ENCODE data around the gene GLB1L3. TPM values are rescaled to one million over a fixed set of nuclear protein-coding genes. Genes with fewer than 3 reads are reported as not detected.
"Not testable (repeated sequence)": the region's sequence is repeated elsewhere in the genome, so short reads cannot be mapped to it uniquely, and the experiment has no call there.

Gene GLB1L3
- total RNA-seq, 2 donors from 2014 or later: 7.8 to 14.5 TPM

DNA sequence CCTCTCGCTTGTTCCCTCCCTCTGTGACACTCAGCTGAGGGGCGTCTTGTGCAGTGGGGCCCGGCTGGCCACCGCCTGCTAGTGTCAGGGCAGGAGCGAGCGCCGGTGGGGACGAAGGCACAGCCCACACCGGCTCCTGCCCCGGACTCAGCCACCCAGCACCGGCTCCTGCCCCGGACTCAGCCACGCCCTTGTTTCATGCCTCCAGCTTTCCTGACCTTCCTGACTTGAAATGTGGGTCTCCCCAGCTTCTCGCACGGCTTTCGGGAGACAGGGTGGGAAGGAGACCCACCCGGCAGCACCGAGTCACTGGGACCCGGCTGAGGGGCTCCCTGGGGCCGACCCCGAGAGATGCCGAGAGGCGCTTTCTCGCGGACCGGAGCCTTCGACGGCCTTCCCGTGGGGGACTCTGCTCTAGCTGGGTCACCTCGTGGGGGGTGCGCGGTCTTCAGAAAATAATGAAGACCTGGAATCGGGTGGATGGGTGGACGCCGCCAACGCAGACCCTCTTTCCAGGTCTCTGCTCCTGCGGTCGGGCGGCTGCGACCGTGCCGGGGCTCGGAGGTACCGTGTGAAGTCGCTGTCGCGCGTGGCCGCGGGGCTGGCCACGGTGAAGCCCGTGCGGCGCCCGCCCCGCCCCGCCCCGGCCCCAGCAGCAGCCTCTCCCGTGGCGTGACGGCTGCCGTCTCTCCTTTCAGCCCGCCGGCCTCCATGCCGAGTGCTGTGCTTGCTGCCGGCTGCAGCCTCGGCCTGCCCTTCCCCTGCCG, 65.8 kb downstream of the GLB1L3 start:
- Histone ChIP-seq H3K4me3 (no peak overlapping the region), H3K9me3 (no peaks in the 10 kb centered on the region), H3K27me3 (replicated peaks; ENCODE audit: insufficient read depth) (no peaks in the 10 kb centered on the region), H3K27ac (no peak overlapping the region), H3K4me1 (replicated peaks) (no peaks in the 10 kb centered on the region), H3K36me3 (no peaks in the 10 kb centered on the region)
- WGBS: 86% methylated on average over 63 of the region's 68 CpGs
- no peak for TF ChIP-seq POLR2AphosphoS5 (IDR thresholded peaks at IDR 0.05)
- no peak for TF ChIP-seq CTCF (IDR thresholded peaks at IDR 0.05)
- TF ChIP-seq POLR2A (IDR thresholded peaks at IDR 0.05): no peak
- intact Hi-C loops (cut with DNase I): no loop called here
- peak; percentile 3 for DNase-seq (ENCODE audit: low spot score)

GRCh38 chr11:134342572-134343340, 66.6 kb downstream of the GLB1L3 start:
- TF ChIP-seq CTCF (IDR thresholded peaks at IDR 0.05) (no peak), POLR2AphosphoS5 (IDR thresholded peaks at IDR 0.05) (no peak), POLR2A (IDR thresholded peaks at IDR 0.05) (no peak)
- DNase-seq (ENCODE audit: low spot score): peak; percentile 2
- Histone ChIP-seq H3K27ac (no peak overlapping the region), H3K4me1 (replicated peaks) (no peaks in the 10 kb centered on the region), H3K27me3 (replicated peaks; ENCODE audit: insufficient read depth) (no peaks in the 10 kb centered on the region), H3K4me3 (no peak overlapping the region), H3K36me3 (no peaks in the 10 kb centered on the region), H3K9me3 (no peaks in the 10 kb centered on the region)
- WGBS: 94% methylated on average over 28 of the region's 30 CpGs
- intact Hi-C loops (cut with DNase I): no loop called here

- WGBS: 89% methylated on average over 15 of the region's 15 CpGs
- H3K36me3 ChIP-seq: no peaks in the 10 kb centered on the region
- no peak for DNase-seq (ENCODE audit: low spot score)
- H3K4me3 ChIP-seq: no peak overlapping the region
- intact Hi-C loops (cut with DNase I): no loop called here
- no peaks in the 10 kb centered on the region for H3K4me1 ChIP-seq (replicated peaks)
- H3K27ac ChIP-seq: no peak overlapping the region
- H3K9me3 ChIP-seq: no peaks in the 10 kb centered on the region
- TF ChIP-seq POLR2AphosphoS5 (IDR thresholded peaks at IDR 0.05) (no peak), CTCF (IDR thresholded peaks at IDR 0.05) (no peak), POLR2A (IDR thresholded peaks at IDR 0.05) (no peak)
- H3K27me3 ChIP-seq (replicated peaks; ENCODE audit: insufficient read depth): no peaks in the 10 kb centered on the region
Observed at GRCh38 chr11:134343646-134344045, 67.5 kb downstream of the GLB1L3 start.

DNA sequence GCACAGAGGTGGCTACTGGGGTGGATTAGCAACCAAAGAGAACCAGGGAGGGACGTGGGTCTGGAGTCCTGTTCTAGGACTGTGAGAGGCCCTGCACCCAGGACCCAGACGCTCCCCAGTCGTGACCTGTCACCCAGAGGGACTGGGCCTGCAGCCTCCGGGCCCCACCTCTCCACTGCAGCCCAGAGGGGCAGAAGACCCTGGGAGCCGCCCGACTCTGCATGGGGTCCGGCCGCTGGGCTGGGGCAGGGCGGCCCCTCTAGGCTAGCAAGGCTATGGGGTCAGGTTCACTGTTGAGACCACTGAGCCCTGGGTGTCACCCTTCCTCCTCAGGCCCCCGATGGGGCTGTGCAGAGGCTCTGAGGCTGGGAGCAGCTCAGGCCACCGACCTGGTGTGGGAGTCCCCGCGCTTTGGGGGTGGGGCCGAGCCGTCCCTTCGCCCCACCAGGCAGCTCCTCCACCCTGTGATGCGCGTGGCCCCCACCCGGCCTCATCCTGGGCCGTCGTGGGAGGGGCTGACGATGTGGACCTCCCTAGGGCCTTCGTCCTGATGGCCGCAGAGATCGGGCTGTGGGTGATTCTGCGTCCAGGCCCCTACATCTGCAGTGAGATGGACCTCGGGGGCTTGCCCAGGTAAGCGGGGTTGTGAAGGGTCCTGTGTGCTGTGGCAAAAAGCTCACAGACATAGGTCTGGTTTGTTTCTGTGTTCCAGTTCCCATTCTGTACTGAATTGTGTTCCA, 68.5 kb downstream of the GLB1L3 start:
- H3K4me1 ChIP-seq (replicated peaks); H3K27ac ChIP-seq; H3K9me3 ChIP-seq; intact Hi-C loops (cut with DNase I); H3K4me3 ChIP-seq; H3K27me3 ChIP-seq (replicated peaks; ENCODE audit: insufficient read depth); DNase-seq (ENCODE audit: low spot score); H3K36me3 ChIP-seq: not testable (repeated sequence)
- WGBS: 87% methylated on average over 28 of the region's 28 CpGs

GRCh38 chr11:134345237-134345550, 69.0 kb downstream of the GLB1L3 start:
- H3K27ac ChIP-seq: no peak overlapping the region
- no peaks in the 10 kb centered on the region for H3K36me3 ChIP-seq
- no peak overlapping the region for H3K4me3 ChIP-seq
- intact Hi-C loops (cut with DNase I): no loop called here
- WGBS: 84% methylated on average over 4 of the region's 4 CpGs
- no peaks in the 10 kb centered on the region for H3K9me3 ChIP-seq
- no peaks in the 10 kb centered on the region for H3K4me1 ChIP-seq (replicated peaks)
- DNase-seq (ENCODE audit: low spot score): no peak
- TF ChIP-seq POLR2A (IDR thresholded peaks at IDR 0.05) (no peak), POLR2AphosphoS5 (IDR thresholded peaks at IDR 0.05) (no peak), CTCF (IDR thresholded peaks at IDR 0.05) (no peak)
- H3K27me3 ChIP-seq (replicated peaks; ENCODE audit: insufficient read depth): no peaks in the 10 kb centered on the region
